Esophagus muscularis mucosa (tissue), 4 donors: Measurements from ENCODE around the gene NRF1.

ENCODE experiments used
- CTCF ChIP-seq, 3 experiments: fragments of 200-600 bp in 2 of 3; fragments of 450-650 bp in 1 of 3; sonication (generic) in 2 of 3; IDR thresholded peaks; one replicate each; pipeline ENCODE4 v1.5.1; 2017 to 2019; ENCODE audit warnings: antibody characterized with exemption in 3 of 3, mild to moderate bottlenecking in 2 of 3, moderate library complexity in 1 of 3
- EP300 ChIP-seq: sonication (generic); formaldehyde crosslinking; IDR thresholded peaks from one replicate; pipeline ENCODE4 v1.6.1; 2017; ENCODE audit warnings: antibody characterized with exemption
- POLR2A ChIP-seq: fragments of 450-650 bp; IDR thresholded peaks from one replicate; pipeline ENCODE4 v1.6.1; 2017; ENCODE audit warnings: antibody characterized with exemption, moderate library complexity, mild to moderate bottlenecking, low read depth
- POLR2AphosphoS5 ChIP-seq, 2 donors: sonication (generic); formaldehyde crosslinking; IDR thresholded peaks; one replicate each; pipeline ENCODE4 v1.6.1; 2017; ENCODE audit warnings: antibody characterized with exemption in 2 of 2

- no peak for TF ChIP-seq POLR2AphosphoS5 (IDR thresholded peaks at IDR 0.05)
- TF ChIP-seq CTCF (IDR thresholded peaks at IDR 0.05), result no peak
- TF ChIP-seq POLR2A, result no peak
- no peak for TF ChIP-seq EP300
Observed at GRCh38 chr7:129652914-129653313, 41.4 kb downstream of the NRF1 start.
